Measurements from ENCODE around the gene KLHL3.

DNA sequence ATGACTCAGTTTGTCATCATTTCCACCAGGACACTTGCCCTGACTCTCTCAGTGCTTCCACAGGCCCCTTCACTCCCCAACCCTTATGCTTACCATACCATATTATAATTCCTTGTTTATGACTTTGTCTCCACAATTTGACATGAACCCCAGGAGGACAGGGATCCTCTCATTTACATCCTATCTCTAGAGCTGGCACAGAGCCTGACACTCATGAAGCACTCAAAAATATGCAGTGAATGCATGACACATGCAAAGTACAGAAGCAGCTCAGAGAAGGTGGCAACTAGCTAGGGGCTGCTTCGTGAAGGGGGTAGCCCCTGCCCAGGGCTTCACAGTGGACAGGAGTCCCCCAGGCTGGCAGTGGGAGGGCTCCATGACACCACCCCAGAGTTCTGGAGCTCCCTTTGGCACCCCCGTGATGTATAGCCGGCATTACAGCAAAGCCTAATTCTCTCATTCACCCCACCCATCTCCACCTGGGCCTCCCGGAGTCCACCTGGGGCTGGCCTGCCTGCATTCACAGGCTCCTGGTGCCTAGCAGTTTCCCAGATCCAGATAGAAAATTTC, 124.8 kb downstream of the KLHL3 start:
- TF ChIP-seq, protein P1, sequence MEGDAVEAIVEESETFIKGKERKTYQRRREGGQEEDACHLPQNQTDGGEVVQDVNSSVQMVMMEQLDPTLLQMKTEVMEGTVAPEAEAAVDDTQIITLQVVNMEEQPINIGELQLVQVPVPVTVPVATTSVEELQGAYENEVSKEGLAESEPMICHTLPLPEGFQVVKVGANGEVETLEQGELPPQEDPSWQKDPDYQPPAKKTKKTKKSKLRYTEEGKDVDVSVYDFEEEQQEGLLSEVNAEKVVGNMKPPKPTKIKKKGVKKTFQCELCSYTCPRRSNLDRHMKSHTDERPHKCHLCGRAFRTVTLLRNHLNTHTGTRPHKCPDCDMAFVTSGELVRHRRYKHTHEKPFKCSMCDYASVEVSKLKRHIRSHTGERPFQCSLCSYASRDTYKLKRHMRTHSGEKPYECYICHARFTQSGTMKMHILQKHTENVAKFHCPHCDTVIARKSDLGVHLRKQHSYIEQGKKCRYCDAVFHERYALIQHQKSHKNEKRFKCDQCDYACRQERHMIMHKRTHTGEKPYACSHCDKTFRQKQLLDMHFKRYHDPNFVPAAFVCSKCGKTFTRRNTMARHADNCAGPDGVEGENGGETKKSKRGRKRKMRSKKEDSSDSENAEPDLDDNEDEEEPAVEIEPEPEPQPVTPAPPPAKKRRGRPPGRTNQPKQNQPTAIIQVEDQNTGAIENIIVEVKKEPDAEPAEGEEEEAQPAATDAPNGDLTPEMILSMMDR (IDR thresholded peaks at IDR 0.05; ENCODE audit: low read depth, low read length, missing input control) = no peak
- TF ChIP-seq RXRA (IDR thresholded peaks at IDR 0.05) (no peak), EGR1 (IDR thresholded peaks at IDR 0.05; ENCODE audit: low read depth in 2 of 2) (no peak)

Data from liver (tissue), 3 donors.